NCI-H2081 treated with DMSO at 0.1 percent for 48 hours (cell line): ENCODE data around the gene ZFP36L1.
"Not testable (repeated sequence)": the region's sequence is repeated elsewhere in the genome, so short reads cannot be mapped to it uniquely, and the experiment has no call there.

Experiments used
- DNase-seq: peaks from one replicate; lab custom pipeline; 2025; lab: John Stamatoyannopoulos, UW

The ZFP36L1 gene

GRCh38 chr14:68784226-68784910, 8.5 kb downstream of the ZFP36L1 start:
- no peak for DNase-seq

GRCh38 chr14:68783408-68784225, 9.2 kb downstream of the ZFP36L1 start:
- no peak for DNase-seq

- DNase-seq, result no peak
These were observed 10.5 kb downstream of the ZFP36L1 start for GRCh38 chr14:68782091-68782981.

- DNase-seq, result no peak
These were observed 11.5 kb downstream of the ZFP36L1 start for GRCh38 chr14:68781161-68782021.

GRCh38 chr14:68780358-68781160, 12.3 kb downstream of the ZFP36L1 start:
- no peak for DNase-seq

- no peak for DNase-seq
These were observed 13.0 kb downstream of the ZFP36L1 start for GRCh38 chr14:68779761-68780323.

- no peak for DNase-seq
These were observed 15.2 kb downstream of the ZFP36L1 start for GRCh38 chr14:68777644-68778043.

- DNase-seq, result no peak
These were observed 17.2 kb downstream of the ZFP36L1 start for GRCh38 chr14:68775614-68776126.

- no peak for DNase-seq
These were observed 17.9 kb downstream of the ZFP36L1 start for GRCh38 chr14:68774771-68775613.

- no peak for DNase-seq
These were observed 20.0 kb downstream of the ZFP36L1 start for GRCh38 chr14:68772761-68773381.

GRCh38 chr14:68771631-68772030, 21.2 kb downstream of the ZFP36L1 start:
- no peak for DNase-seq

- DNase-seq, result no peak
These were observed 22.1 kb downstream of the ZFP36L1 start for GRCh38 chr14:68770553-68771286.

GRCh38 chr14:68770051-68770450, 22.8 kb downstream of the ZFP36L1 start:
- no peak for DNase-seq

GRCh38 chr14:68768316-68768715, 24.6 kb downstream of the ZFP36L1 start:
- no peak for DNase-seq

- no peak for DNase-seq
These were observed 25.6 kb downstream of the ZFP36L1 start for GRCh38 chr14:68767248-68767645.

- DNase-seq, result no peak
These were observed 26.3 kb downstream of the ZFP36L1 start for GRCh38 chr14:68766299-68767247.

GRCh38 chr14:68763843-68764242, 29.0 kb downstream of the ZFP36L1 start:
- not testable (repeated sequence) for DNase-seq
